Measurements from ENCODE around the gene SGPL1.

SGPL1 gene

GRCh38 chr10:70814126-70814525 is 1.6 kb upstream of the SGPL1 start:
- no peak for DNase-seq

- DNase-seq = peak in 3 of 4 experiments; percentile 6 to 20 (median 17)
Observed at GRCh38 chr10:70816220-70816894, 609 bp downstream of the SGPL1 start.

DNA sequence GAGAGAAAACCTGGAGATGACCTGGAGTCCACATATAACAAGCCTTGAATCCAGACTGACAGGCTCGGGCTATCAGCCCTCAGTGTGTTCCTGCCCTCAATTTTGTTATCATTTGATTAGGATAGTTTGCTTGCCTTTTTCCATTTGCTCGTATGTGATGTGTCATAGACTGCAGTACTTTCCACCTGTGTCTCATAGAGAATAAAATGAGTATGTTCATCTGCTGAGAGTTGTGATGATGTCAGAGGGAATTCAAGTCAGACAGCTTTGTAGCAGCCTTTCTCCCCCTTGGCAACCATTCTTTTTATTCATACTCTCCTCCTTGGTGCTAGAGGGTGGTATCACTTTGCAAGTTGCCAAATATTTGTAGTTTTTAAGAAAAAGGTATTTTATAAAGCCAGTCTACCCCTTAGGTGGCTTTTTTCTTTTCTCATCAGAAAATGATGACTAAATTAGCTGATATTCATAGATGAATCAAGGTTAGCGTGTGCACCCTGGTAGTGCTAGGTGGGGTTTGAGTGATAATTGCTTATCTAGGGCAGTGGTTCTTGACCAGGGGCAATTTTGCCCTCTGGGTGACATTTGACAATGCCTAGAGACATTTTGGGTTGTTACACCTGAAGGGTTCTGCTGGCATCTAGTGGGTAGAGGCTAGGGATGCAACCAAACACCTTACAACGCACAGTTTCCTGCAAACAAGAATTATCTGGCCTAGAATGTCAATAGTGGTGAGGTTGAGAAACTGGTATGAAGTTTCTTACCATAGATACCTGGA is 5.4 kb downstream of the SGPL1 start:
- no peak for DNase-seq

DNA sequence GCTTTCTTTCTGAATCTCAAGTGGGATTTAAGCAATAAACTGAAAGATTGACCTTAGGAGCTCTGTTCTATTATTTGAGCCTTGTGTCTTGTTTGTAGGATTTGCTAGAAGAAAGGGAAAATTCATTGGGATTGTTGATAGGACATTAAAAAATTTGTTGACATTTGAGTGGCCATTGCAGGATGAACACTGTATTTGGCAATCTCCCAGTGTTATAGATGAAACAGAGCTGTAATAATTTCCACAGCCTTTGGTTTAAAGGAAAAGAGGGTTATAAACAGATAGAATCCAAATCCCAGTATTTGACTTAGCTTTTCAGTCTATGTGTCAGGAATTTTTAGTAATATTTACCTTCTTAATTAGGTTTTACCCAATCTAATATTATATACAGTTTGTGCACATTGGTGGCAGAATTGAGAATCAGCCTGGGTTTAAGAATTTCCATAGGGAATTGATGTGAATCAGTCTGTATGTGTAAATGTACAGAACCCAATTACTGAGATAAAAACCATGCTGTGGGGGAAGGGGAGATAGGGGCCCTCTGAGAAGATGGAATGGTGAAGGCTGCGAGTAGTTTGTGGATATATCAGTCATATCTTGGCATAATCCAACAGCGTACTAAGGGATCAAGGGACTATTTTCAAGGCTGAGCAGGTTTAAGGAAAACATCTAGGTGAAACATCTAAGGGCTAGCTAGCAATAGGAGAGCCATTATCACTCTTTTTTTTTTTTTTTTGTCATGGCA is 6.5 kb downstream of the SGPL1 start:
- no peak for DNase-seq

- DNase-seq = no peak
Observed at GRCh38 chr10:70827086-70827757, 11.5 kb downstream of the SGPL1 start.

GRCh38 chr10:70828923-70829322 is 13.2 kb downstream of the SGPL1 start:
- DNase-seq = no peak

- no peak for DNase-seq
Observed at GRCh38 chr10:70829543-70829942, 13.8 kb downstream of the SGPL1 start.

DNA sequence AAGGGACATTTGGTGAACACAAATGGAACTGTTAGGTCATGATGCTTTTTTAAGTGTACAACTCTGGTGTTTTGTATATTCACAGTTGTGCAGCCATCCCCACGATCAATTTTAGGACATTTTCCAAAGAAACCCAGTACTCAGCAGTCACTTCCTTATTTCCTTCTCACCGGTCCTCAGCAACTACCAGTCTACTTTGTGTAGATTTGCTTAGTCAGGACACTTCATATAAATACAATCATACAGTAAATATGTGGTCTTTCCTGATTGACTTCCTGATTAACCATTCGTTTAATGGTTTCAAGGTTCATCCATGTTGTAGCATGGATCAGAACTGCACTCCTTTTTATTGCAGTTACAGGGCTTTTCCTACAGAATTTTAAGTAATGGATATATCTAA is 14.4 kb downstream of the SGPL1 start:
- no peak for DNase-seq

GRCh38 chr10:70832221-70832620 is 16.5 kb downstream of the SGPL1 start:
- no peak for DNase-seq

DNA sequence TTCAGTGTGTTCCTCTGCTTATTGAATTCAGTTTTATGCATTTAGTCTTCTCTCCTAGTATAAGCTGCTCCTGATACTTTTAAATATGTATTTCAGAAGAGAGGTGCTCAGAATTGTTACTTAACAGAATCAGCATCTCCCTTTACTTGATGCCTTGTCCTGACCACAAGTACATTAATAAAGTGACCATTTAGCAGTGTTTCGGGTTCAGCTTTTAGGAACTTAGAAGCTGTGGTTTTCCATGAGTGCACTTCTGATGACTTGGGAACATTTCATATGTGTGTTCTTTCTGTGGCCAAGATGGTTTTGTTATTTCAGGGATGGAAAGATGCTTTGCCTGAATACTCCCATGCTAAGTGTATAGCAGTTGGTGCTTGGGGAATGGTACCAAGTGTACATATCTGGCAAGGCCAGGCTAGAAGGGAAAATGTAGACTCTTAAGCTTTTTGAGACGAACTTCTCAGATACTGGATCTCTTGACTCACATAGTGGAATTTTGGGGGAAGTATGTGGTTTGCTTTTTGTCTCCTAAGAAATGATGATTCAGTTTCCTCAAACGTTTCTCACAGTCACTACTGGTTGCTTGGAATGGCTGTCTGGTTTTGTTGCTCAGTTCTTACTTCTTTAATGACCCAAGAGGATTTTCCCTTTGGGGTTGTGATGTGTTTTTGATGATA is 17.2 kb downstream of the SGPL1 start:
- no peak for DNase-seq

GRCh38 chr10:70833601-70834000 is 17.9 kb downstream of the SGPL1 start:
- DNase-seq = no peak

DNA sequence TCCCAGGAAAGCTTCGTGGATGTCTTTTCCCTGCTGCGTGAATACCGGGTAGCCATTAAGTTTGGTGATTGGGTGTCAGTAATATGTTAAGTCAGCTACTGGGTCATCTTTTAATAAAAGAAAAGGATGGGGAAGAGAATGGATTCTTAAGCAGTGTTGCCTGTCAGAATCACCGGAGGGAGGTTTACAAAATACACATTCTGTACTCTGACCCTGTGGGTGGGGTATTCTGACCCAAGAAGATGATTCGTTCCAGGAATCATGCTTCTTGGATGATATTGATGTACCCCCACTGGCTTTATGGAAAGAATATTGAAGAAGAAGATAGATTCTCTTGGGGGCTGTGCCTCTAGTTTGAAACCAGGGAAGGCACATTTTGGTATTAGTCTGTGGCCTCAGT is 18.3 kb downstream of the SGPL1 start:
- no peak for DNase-seq

DNA sequence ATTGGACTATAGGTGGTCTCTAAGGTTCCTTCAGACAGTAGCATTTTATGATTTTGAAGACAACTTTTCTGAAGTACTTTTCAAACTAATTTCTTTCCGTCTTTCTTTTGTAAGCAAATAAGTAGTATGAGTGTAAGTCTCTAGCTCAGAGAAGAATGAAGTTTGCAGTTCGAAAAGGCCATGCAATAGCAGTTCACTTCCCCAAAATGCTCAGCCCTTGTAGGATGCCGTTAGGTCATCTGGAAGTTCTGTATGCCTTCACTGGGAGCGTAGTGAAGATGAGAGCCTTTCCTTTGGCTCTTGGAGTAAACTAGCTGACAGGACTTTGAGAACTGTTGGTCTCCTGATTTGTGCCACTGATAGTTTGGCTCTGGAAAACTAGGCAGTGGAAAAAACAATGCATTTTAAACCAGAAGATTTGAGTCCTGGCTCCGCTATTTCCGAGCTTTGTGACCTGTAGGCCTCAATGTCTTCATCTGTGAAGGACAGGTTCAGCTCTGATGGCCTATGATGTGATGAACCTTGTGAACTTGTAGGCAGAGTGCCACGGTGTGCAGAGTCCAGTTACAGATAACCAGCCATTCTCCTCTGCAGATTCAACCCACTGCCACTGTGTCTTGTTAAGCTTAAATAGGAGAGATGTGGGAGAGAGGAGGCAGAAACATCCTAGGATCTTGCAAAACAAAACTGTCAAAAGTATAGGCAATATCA is 18.8 kb downstream of the SGPL1 start:
- no peak for DNase-seq

GRCh38 chr10:70836319-70836718 is 20.6 kb downstream of the SGPL1 start:
- no peak for DNase-seq

- DNase-seq = no peak
Observed at GRCh38 chr10:70837660-70838059, 21.9 kb downstream of the SGPL1 start.

DNA sequence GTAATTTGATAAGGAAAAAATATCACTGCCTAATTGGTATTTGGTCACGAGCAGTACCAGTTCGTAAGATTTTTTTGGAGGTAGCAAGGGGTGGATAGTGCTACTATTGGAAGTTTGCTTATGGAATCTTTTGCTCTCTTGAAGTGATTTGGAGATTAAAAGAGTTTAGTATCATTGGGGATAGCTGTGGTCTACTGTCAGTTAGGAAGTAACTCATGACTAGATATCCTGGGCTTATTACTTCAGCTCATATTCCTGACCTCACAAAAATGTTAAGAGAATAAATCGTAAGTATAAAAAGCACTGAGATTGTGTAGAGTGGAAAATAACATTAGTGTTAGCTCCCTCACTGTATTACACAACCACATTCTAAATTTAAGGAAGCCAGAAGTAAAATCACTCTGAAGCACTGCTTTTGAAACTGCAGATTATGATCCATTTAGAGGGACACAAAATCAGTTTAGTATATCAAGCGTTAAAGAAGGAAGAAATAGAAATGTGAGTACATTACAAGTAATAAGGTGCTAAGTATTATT is 22.6 kb downstream of the SGPL1 start:
- DNase-seq = no peak

DNA sequence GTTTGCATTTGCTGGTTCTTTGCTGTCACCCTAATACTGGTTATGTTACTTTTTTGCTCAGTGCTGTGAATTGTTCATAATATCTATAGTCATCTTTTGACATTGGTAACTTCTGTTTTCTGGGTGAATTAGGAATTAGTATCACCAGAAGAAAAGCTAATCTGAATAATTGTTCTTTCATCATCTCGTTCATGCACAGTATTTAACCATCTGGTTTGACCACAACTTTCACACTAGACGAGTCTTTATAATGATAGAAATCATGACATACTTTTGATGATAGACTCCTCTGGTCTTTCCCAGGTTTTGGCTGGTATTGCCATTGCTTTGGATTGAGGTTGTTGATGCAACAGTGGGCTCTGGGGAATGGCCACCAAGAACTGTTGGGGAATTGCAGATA is 25.1 kb downstream of the SGPL1 start:
- DNase-seq = no peak

- DNase-seq = no peak
Observed at GRCh38 chr10:70843333-70843732, 27.6 kb downstream of the SGPL1 start.

GRCh38 chr10:70843776-70844489 is 28.2 kb downstream of the SGPL1 start:
- DNase-seq = no peak

GRCh38 chr10:70845256-70845655 is 29.5 kb downstream of the SGPL1 start:
- no peak for DNase-seq

- DNase-seq = no peak
Observed at GRCh38 chr10:70845816-70846215, 30.1 kb downstream of the SGPL1 start.
